Limb (tissue), 2 donors: ENCODE data around the gene ZMYM1.
"Not testable (repeated sequence)": the region's sequence is repeated elsewhere in the genome, so short reads cannot be mapped to it uniquely, and the experiment has no call there.

ENCODE experiments used
- DNase-seq, 2 donors: peaks; one replicate each; pipeline ENCODE4 v3.0.0-alpha.2; 2016; ENCODE audit errors: extremely low spot score in 2 of 2

Gene ZMYM1

DNA sequence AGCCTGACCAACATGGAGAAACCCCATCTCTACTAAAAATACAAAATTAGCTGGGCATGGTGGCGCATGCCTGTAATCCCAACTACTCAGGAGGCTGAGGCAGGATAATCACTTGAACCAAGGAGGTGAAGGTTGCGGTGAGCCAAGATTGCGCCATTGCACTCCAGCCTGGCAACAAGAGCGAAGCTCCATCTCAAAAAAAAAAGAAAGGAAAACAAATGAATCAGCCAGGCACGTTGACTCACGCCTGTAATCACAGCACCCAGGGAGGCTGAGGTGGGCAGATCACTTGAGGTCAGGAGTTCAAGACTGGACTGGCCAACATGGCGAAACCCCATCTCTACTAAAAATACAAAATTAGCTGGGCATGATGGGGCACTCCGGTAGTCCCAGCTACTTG is 2.8 kb upstream of the ZMYM1 start:
- not testable (repeated sequence) for DNase-seq

DNA sequence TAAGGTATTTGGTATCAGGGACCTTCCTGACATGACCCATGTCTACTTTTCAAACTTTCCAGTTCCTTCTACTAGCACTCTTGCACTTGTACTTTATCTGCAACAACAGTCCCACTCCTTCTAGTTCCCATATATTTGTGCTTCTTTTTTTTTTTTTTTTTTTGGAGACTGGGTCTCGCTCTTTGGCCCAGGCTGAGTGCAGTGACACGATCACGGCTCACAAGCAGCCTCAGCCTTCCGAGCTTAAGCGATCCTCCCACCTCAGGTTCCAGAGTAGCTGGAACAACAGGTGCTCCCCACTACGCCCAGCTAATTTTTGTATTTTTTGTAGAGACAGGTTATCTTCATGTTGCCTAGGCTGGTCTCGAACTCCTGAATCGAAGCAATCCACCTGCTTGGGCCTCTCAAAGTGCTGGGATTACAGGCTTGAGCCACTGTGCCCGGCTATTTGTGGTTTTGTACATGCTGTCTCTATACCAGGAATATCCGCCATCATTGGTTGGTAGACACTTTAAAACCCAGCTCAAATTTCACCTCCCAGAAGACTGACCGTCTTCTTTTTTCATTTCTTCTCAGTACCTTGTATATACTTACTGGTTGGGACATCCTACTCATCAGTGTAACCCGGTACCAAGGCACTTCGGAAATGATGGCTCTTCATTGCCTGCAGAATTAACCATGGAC is 1.1 kb downstream of the ZMYM1 start:
- DNase-seq: no peak

DNA sequence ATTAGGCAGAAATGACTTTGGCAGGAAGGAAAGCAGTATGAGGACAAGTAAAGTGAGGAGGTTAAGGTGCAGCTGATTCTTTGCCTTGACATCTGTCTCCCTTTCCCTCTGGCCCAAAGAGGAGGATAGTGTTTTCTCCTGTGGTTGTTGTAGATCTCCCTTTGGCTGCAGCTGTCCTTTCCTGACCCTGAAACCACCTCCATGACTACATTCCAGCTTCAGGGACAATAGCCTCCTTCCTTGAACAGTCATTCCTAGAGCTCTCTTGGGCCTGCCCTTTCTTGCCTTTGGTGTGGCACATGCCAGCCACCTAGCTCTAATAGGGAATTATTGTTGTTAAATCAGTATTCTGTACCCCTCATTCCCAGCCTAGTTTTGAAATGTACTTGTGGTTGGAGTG is 6.2 kb downstream of the ZMYM1 start:
- DNase-seq: no peak

DNA sequence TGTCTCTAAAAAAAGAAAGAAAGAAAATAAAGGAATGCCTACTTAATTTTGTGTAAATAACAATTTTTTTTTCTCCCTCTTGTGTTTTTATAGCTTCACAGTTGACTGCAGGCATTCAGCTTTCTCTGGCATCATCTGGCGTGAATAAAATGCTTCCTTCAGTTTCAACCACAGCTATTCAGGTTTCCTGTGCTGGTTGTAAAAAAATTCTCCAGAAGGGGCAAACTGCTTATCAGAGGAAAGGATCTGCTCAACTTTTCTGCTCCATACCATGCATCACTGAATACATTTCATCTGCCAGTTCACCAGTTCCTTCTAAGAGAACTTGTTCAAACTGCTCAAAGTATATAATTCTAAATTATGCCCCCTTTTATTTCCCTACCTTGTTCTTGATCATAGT is 18.0 kb downstream of the ZMYM1 start:
- DNase-seq: no peak

DNA sequence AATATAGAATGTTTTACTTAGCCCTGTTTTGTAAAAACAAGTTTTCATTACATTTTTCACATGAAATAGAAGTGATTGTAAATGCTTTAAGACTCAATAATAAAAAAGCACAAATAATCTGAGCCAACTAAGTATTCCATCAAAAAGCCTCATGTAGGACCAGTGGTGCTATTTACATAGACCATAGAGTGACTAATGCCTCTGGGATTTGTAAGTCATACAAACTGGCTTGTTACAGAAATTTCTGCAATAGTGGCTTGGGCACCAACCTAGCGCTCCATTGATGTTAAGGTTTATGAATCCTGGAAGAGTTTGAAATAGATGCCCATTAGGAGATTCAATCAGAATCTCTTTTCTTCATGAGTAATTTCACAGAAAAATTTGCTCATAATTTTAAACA is 31.9 kb downstream of the ZMYM1 start:
- no peak for DNase-seq

DNA sequence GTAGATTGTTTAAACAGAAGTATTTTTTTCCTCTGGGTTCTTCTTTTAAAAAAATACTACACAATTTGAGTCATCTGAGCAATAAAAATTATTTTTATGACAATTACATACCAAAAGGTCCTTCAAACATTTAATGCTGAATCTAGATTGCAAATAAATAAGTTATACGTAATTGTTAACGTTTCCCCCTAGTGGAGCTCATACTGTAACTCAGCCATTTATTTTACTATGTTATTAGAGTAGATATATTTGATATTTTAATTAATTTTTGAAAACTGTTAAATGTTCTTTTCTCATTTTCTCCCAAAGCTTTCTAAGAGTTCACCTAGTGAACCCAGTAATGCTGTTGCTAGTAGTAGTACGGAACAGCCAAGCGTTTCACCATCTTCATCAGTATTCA is 33.5 kb downstream of the ZMYM1 start:
- DNase-seq: no peak

DNA sequence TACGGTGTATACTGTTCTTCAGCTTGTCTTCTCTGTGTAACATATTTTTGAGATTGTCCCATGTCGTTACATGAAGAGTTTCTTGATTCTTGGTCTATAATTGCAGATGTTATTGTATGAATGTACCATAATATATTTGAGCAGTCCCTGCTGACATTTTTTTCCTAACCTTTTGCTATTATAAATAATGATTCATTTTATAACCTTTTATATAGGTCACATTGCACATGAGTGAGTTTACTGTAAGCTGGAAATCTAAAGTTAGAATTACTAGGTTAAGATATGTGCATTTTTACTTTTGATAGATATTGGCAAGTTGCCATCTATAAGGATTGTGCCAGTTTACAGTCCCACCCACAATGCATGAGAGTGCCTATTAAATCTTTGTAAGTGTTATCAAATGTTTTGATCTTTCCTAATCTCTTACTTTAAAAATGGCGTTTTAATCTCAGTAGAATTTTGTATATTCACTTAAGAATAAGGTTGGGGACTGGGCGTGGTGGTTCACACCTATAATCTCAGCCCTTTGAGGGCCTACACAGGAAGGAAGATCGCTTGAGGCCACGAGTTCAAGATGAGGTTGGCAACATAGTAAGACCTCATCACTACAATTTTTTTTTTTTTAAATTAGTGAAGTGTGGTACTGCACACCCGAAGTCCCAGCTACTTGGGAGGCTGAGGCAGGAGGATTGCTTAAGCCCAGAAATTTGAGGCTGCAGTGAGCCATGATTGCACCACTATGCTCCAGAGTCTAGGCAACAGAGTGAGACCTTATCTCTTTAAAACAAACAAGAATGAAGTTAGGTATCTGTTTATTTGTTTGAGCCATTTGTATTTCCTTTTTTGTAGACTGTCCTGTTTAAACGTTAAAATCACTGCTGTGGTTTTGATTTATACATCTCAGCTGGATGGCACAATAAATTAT is 36.5 kb downstream of the ZMYM1 start:
- DNase-seq: no peak

DNA sequence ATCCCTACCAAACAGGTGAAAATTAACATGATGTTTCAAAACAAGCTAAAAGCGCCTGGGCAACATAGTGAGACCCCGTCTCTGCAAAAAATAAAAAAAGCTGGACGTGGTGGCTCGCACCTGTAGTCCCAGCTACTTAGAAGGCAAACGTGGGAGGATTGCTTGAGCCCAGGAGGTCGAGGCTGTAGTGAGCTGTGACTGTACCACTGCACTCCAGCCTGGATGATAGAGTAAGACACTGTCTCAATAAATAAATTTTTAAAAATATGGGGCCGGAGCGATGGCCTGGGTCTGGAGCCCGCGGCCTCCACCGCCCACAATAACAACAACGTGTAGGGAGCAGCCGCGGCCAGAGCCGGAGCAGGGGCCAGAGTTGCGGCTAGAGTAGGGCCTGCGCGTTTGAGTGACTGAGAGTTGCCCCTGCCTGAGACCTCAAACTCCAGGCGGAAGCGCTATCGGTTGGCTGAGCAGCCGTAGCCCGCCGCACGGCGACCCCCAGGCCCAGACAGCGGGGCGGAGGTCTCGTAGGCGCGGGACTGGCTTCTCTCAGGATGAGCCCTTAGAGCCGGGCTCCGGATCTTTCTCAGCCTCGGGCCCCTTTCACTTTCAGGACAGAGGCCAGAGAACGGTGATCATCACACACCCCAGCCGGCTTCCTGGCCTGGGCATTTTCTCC is 41.4 kb downstream of the ZMYM1 start:
- peak in 1 of 2 donors; percentile 28 for DNase-seq

DNA sequence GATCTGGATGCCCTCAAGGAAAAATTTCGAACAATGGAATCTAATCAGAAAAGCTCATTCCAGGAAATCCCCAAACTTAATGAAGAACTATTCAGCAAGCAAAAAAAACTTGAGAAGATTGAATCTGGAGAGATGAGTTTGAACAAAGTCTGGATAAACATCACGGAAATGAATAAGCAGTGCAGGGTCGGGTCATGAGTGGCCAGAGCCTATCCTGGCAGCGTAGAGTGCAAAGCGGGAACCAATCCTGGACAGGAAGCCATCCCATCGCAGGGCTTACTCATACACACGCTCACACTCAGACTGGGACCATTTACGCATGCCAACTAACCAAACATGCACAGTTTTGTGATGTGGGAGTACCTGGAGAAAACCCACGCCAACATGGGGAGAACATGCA is 43.1 kb downstream of the ZMYM1 start:
- DNase-seq: no peak

DNA sequence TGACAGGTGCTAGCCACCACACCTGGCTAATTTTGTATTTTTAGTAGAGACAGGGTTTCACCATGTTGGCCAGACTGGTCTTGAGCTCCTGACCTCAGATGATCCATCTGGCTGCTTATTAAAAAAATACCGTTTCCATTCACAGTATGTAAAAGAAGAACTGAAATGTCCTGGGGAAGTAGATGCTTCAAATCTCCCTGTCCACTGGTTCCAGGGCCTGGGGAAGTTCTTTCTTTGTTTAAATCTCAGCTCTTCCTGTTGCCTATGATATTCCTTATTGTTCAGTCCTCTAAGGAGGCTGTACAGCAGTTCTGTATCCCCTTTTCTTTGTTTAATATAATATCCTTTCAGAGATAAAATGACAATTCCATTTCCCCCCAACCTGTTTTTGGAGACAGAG is 47.4 kb downstream of the ZMYM1 start:
- DNase-seq: no peak

DNA sequence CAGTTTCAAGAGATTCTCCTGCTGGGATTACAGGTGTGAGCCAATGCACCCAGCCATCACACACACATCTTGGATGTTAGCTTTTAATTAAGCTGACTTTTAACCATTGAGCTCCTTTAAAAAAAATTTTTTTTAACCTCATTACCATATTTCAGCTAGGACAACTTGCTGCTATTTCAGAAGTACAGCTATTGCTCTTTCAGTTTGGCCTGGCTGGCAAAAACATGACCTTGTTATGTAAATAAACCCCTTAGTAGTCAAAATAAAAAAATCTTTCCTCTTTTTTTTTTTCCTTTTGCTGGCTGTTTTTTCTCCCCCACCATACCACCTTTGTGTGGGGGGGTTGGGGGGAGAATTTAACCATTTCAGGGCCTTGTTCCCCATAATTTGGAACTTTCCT is 49.9 kb downstream of the ZMYM1 start:
- no peak for DNase-seq

DNA sequence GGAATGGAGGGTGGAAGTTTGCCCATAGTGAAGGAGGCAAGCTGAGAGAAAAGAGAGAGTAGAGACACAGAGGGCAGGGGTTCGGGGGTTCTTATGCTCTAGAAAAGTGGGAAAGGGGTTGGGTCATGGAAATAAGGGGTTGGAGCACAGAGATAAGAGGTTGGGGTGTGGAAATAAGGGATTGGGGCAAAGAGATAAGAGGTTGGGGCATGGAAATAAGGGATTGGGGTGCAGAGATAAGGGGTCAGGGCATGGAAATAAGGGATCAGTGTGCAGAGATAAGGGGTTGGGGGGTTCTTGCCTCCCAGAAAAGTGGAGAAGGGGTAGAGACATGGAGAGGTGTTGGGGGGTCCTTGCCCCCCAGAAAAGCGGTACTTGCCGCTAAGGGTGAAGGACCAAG is 57.6 kb downstream of the ZMYM1 start:
- DNase-seq: no peak

DNA sequence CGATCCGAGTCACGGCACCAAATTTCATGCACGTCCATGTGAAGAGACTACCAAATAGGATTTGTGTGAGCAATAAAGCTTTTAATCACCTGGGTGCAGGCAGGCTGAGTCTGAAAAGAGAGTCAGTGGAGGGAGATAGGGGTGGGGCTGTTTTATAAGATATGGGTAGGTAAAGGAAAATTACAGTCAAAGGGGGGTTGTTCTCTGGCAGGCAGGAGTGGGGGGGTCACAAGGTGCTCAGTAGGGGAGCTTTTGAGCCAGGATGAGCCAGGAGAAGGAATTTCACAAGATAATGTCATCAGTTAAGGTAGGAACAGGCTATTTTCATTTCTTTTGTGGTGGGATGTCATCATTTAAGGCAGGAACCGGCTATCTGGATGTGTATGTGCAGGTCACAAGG is 58.4 kb downstream of the ZMYM1 start:
- not testable (repeated sequence) for DNase-seq

DNA sequence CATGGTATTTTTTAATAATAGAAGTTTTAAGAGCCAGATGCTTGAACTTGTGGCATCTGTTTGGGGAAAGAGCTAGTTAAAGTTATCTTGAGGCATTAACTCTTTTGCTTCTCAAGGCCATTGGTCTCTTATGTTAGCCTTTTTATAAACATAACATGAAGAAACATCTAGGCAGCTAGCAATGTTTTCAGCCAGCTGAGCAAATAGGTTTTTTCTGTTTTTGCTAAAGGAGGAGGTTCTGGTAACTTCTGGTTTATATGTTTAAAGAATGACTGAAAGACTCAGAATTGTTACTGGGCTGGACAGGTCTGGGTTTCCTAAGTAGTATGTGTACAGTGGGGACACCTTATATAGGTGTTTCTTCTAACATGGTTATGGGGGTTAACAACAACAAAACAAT is 63.1 kb downstream of the ZMYM1 start:
- DNase-seq: not testable (repeated sequence)

DNA sequence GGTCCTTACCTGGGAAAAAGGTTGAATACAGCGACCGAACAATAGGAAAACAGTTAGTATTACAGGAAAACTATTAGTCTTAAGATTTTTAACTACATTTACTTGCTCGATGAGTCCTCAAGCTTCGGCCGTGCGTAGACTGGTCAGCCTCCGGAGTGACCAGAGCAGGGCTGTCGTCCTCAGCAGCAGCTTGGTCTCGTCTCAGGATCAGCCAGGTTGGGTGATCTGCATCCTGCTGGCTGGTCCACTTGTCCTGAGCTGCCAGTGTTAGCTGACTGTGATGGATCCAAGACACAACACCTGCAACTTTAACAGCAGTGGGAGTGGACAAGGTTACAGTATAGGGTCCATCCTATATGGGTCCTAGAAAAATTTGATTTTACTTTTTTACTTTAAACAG is 63.5 kb downstream of the ZMYM1 start:
- not testable (repeated sequence) for DNase-seq

DNA sequence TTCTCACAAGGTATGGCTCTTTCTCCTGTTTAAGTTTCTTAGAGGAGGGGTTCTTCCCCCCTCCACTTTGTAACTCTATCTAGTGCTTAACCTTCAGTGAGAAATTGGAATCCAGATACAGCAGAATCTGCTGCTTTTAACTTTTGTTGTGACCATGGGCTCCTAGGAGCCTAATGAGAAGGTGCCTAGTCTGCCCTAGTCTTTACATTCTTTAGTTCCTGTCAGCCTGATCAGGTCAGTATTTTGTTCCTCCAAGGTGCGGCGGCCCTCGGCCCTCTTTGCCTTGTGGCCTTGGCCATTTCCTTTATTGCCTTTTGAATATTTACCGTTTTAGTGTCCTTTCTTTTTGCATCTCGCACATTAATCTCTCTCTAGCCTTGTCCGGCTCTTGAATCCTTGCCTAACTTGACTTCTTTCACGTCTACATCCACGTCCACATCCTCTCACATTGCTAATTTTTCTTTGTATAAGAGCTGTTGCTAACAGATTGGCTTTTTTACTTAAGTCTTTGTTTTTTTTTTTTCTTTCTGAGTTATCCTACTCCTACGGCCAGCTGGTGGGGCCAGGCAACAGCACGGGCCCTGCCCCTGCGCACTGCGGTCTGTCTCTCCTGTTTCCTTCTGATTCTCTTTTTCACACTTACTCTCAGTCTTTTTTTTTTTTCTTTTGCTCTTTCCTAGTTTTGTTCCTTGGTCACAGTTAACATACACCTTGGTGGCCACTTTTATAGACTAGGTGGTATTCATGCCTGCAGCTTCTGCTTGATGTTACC is 64.7 kb downstream of the ZMYM1 start:
- no peak for DNase-seq

DNA sequence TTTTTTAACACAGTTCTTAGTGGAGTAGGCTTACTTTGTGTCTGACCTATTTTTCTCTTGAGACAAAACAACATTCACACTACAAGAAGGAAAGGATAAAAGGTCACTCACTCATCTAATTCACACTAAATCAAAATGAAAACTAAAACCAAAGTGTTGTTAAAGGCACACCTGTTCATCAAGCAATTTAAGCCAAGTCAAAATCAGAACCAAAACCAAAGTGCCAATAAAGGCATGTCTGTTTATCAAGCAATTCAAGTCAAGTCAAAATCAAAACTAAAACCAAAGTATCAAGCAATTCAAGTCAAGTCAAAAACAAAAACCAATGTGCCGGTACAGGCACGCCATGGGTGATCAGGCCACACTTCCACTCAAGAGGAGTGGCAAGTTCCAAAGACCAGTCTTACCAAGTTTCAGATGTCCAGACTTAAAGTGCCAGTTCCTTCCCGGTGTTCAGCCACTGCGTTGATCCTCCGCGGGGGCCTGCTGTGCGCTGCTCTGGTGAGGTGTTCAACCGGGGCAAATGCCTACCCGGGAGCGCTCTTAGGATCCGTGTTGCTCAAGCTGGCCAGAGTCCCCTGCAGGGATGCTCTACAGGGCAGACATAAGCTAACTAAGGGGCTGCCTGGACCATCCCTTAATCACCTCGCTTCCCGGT is 66.8 kb downstream of the ZMYM1 start:
- not testable (repeated sequence) for DNase-seq

DNA sequence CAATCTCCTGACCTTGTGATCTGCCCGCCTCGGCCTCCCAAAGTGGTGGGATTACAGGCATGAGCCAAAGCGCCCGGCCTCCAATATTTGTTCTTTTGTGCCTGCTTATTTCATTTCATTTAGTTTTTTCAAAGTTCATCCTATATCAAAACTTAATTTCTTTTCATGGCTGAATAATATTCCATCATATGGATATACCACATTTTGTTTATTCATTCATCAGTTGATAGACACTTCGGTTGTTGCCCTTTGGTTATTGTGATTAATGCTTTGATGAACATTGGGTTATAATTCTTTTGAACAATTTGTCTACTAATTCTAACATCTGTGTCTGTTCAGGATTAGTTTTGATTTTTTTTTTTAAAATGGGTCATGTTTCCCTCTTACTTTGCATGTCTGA is 72.0 kb downstream of the ZMYM1 start:
- DNase-seq: no peak

DNA sequence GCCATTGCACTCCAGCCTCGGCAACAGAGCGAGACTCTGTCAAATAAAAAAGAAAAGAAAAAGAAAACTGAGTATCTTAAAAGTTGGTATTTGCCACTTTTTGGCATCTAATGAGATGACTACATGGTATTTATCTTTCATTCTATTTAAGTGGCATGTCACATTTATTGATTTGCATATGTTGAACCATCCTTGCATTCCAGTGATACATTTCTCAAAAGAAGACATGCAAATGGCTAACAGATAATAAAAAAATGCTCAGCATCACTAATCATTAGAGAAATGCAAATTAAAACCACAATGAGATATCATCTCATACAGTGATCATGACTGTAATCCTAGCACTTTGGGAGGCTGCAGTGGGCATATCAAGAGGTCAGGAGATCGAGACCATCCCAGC is 85.7 kb downstream of the ZMYM1 start:
- no peak for DNase-seq
